NCI-H460 (cell line): Measurements from ENCODE around the gene IER5L. TPM values are rescaled to one million over a fixed set of nuclear protein-coding genes. Genes with fewer than 3 reads are reported as not detected.
"Not testable (repeated sequence)": the region's sequence is repeated elsewhere in the genome, so short reads cannot be mapped to it uniquely, and the experiment has no call there.

Experiments
- DNase-seq: peaks from one replicate; pipeline ENCODE4 v3.0.0-alpha.2; 2016; ENCODE audit warnings: low read depth; ENCODE audit errors: extremely low read depth
- total RNA-seq: library from RNA; depleted of rRNA; stranded (reverse); fragments of >200 nt; shearing (Covaris generic); gene quantifications from 2 replicates; pipeline ENCODE4 v1.2.3, GENCODE V29; 2014

IER5L gene
- total RNA-seq, 1 experiment from 2014 or later, result 31.1 TPM

- DNase-seq, result no peak
Measured at GRCh38 chr9:129204840-129205239, 26.8 kb upstream of the IER5L start.

DNA sequence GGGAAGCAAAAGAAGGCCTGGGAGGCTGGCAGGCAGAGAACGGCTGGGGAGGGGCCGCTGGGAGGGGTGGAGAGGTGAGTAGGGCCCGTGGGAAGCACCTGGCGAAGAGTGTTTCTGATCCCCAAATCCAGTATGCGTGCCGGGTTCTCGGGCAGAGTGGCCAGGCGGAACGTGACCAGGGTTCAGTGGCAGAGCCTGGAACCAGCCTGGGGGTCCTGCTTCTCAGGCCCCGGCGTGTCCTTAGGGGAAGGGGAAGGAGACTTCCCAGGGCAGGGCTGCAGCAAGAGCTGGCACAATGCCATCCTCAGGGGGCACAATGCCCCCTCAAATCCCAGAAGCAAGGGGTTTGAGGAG lies 25.5 kb upstream of the IER5L start:
- no peak for DNase-seq

DNA sequence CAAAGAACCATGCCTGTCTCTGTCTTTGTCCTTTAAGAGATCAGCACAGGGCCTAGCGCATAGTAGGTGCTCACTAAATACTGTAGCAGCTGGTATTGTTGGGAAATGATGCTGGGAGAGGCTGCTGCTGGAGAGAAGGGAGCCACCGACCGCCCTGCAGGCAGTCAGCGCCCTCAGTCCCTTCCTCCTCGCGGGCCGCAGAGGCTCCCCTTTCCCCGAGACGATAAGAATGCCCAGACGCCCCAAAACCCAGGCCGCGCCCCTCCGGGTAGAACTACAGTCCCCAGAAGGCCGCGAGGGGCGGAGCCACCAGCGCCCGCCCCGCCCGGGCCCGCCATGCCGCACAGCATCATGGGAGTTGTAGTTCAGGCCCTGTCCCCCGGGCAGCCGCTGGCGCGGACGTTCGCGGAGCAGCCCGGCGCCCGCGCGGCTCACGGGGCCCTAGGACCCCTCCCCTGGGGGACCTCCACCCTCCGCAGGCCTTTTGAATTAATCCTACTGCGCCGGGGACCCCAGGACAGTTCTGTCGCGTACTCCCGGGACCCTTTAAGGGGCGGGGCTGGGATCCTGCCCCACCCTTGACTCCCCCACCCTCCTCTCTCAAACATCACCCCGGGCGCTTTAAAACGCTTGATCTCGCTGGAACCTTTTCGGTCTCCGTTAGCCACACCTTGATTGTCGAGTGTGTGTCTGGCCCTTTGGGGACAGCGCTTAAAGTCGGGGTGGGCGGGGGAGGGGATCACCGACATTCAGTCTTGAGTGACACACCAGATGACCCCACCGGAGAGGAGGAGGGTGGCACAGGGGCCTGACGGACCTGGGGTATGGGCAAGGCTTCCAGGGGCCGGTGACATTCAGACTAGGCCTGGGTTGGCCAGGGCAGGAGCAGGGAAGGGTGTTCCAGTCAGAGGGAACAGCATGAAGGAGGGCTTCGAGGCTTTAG lies 24.8 kb upstream of the IER5L start:
- peak; percentile 67 for DNase-seq

GRCh38 chr9:129201866-129202265 lies 23.8 kb upstream of the IER5L start:
- DNase-seq, result no peak

GRCh38 chr9:129201289-129201688 lies 23.2 kb upstream of the IER5L start:
- DNase-seq, result no peak

DNA sequence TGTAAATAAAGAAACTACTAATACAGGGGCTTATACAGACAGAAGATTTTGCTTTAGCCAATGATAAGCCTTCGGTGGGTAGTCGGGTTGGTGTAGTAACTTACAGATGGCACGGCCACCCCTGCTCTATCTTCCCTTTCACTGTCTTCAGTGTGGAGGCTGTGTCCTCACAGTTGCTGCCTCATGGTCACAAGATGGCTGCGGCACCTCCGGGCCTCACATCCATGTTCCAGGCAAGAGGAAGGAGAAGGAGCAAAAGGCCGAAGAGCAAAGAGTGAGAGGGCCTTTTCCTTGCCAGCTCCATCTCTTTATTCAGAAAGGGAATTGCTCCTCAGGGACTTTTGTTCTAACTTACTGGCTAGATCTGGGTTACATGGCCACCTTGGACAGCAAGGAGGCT lies 22.2 kb upstream of the IER5L start:
- no peak for DNase-seq

- DNase-seq, result no peak
Measured at GRCh38 chr9:129199044-129199435, 21.0 kb upstream of the IER5L start.

DNA sequence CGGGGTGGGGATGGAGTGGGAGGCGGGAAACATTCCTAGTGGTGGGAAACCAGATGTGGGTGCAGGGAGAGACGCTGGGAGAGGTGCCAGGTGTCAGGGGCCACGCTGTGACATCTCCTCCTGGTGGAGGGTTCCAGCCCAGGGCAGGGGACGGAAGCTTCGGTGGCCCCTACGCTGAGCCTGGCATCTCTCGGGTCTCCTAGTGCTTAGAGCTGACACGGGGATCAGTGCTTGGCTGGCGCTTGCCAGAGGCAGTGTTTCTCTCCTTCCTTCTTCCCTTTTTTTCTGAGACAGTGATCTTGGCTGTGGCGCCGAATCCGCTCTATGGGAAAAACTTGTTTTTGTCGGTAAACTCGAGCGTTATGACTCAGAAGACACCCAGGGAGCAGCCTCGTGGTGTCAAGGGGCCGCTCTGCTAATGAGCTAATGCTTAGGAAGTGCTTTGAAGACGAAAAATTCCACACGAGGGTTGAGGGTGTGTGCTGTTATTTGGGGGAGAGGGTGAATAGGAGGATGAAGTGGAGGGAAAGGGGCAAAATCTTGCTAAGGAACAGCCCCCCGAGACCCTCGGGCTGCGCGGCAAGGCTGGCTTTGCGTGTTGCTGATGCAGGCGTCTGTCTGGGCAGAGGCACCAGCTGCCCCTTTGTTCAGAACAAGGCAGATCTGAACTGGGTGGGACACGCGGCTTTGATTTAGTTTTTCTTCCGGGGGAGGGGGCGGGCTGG lies 20.4 kb upstream of the IER5L start:
- DNase-seq, result no peak

GRCh38 chr9:129197978-129198318 lies 19.9 kb upstream of the IER5L start:
- no peak for DNase-seq

GRCh38 chr9:129197045-129197444 lies 19.0 kb upstream of the IER5L start:
- DNase-seq, result not testable (repeated sequence)

- no peak for DNase-seq
Measured at GRCh38 chr9:129195606-129196005, 17.5 kb upstream of the IER5L start.

DNA sequence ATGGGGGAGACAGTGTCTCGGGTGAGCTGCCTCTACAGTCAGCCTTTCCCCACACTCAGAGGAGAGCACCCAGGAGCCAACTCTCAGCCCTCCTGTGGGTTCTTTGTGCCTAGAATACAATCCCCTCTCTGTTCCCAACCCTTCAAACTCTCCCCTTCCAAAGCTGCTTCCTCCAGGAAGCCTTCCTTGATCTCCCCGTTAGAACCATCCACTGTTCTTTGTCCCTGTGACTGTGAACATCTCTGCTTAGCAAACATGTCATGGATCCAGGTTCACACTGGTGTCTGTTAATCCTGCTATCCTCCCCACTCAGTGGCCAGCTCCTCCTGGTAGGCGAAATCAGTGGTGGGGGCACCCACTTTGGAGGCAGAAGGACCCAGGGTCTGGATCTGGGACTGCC lies 16.2 kb upstream of the IER5L start:
- no peak for DNase-seq

DNA sequence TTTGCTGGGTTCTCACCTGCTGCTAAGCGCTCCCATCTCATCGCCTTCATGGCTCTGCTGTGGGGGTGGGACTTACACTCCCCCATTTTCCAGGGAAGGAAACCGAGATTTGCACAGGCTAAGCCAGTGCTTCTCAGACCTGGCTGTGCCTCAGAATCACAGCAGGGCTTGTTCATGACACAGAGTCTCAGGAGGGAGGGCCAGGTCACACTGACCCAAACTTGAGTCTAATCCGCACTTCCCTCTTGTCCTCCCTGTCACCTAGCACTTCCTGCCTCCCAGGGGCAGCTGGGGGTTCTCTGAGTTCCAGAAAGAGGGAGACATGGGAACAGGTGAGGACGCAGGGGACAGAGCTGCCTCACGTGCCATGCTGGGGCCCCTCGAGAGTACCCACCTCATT lies 15.6 kb upstream of the IER5L start:
- no peak for DNase-seq

GRCh38 chr9:129191234-129191633 lies 13.2 kb upstream of the IER5L start:
- DNase-seq, result no peak

GRCh38 chr9:129189971-129190370 lies 11.9 kb upstream of the IER5L start:
- not testable (repeated sequence) for DNase-seq

DNA sequence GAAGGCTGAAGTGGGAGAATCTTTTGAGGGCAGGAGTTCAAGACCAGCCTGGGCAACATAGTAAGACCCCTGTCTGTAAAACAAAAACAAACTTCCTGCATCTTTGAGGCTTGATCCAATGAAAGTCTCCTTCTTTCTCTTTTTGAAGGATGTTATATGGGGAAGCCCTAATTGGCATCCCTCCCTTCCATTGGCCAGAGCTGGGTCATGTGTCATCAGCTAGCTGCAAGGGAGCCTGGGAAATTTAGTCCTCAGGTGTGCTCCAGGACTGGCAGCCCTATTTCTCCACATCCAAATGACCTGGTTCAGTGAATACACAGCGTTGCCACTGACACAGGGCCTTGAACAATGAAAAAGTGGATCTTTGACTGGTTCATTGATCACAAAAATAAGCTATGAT lies 9.0 kb upstream of the IER5L start:
- DNase-seq, result no peak

DNA sequence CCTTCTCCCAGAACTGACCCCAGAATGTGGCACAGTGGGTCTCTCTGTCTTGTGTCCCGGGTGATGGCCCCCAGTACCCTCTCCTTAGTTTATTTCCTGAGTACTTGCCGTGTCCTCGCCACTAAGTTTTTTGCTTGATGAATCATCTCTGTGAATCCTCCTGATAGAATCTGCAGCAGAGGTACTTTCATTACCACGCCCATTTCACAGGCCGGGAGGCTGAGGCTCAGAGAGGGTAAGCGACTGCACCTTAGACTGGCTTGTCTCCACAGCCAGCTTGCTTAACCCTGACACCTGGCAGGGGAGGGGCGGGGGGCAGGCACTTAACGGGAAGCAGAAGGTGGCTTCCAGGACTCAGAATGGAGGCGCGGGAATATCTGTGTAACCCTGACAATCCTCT lies 7.9 kb upstream of the IER5L start:
- DNase-seq, result no peak

- no peak for DNase-seq
Measured at GRCh38 chr9:129185402-129185801, 7.3 kb upstream of the IER5L start.

GRCh38 chr9:129184596-129185122 lies 6.6 kb upstream of the IER5L start:
- no peak for DNase-seq

DNA sequence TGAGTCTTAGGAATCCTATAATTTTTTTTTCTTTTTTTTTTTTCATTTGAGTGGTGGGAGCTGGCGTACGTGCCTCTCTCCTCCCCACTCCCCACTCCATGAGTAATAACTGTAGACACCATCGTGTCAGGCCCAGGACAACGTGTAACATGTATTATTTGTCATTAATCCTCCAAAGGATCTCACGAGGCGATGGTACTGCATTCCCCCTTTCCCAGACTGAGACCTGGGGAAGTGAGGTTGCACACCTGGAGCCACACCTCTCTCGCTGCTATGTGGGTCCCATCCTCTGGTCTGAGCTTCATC lies 6.1 kb upstream of the IER5L start:
- DNase-seq, result no peak

GRCh38 chr9:129183495-129184218 lies 5.6 kb upstream of the IER5L start:
- DNase-seq, result no peak
